Type B pancreatic cell (in vitro differentiated cells): ENCODE measurements around the gene TBCCD1. TPM values are rescaled to one million over a fixed set of nuclear protein-coding genes. Genes with fewer than 3 reads are reported as not detected.

Source experiments
- DNase-seq: peaks from one replicate; pipeline ENCODE4 v3.0.0; 2021; ENCODE audit warnings: mixed read lengths; ENCODE audit not compliant: unreplicated experiment; ENCODE audit errors: extremely low spot score
- H3K27ac Mint-ChIP-seq: 2 replicates; pipeline ENCODE4 v1.8.0; 2021; ENCODE audit warnings: mild to moderate bottlenecking, mixed read lengths
- H3K27me3 Mint-ChIP-seq: 2 replicates; pipeline ENCODE4 v1.8.0; 2021; ENCODE audit warnings: mixed read lengths
- H3K36me3 Mint-ChIP-seq: 2 replicates; pipeline ENCODE4 v1.8.0; 2021; ENCODE audit warnings: mixed read lengths
- H3K4me1 Mint-ChIP-seq: one replicate; pipeline ENCODE4 v1.8.0; 2021; ENCODE audit warnings: mixed read lengths; ENCODE audit not compliant: unreplicated experiment
- H3K4me3 Mint-ChIP-seq: 2 replicates; pipeline ENCODE4 v1.8.0; 2021; ENCODE audit warnings: mild to moderate bottlenecking, mixed read lengths
- H3K9me3 Mint-ChIP-seq: 2 replicates; pipeline ENCODE4 v1.8.0; 2021; ENCODE audit warnings: mixed read lengths
- total RNA-seq: library from RNA; stranded (reverse); gene quantifications from 2 replicates; pipeline ENCODE4 v1.2.1, GENCODE V29; 2021; ENCODE audit warnings: low replicate concordance
- TF ChIP-seq, protein P1 (sequence below): fragments of 200-600 bp; sonication (generic); conservative IDR thresholded peaks from 2 replicates; pipeline ENCODE4 v1.5.0; 2021; ENCODE audit warnings: antibody characterized with exemption, mild to moderate bottlenecking

The TBCCD1 gene
- total RNA-seq, 1 donor from 2014 or later: 16.6 TPM

DNA sequence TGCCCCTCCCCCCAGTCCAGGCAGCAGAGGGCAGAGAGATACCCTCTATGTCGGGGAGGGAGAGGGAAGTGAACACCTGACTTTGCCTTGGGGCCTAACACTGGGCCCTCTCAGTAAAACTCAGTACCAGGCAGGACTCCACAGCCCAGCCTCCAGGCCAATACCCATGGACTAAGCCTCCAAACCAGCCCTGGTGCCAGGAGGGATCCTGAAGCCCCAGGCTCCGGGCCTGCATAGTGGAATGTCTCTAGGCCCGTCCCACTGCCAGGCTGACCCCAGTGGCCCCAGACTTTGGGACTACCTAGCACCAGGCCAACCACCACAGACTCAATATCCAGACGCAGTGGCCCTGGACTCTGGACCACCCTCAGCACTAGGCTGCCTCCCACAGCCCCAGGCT, 69.5 kb downstream of the TBCCD1 start:
- no peak for DNase-seq
- Mint-ChIP-seq H3K27ac (no peak overlapping the region), H3K36me3 (no peaks in the 10 kb centered on the region), H3K4me3 (no peak overlapping the region), H3K9me3 (peaks cover 6% of the 10 kb centered on the region), H3K27me3 (peaks cover 4% of the 10 kb centered on the region), H3K4me1 (peaks cover 6% of the 10 kb centered on the region)
- TF ChIP-seq, protein P1, sequence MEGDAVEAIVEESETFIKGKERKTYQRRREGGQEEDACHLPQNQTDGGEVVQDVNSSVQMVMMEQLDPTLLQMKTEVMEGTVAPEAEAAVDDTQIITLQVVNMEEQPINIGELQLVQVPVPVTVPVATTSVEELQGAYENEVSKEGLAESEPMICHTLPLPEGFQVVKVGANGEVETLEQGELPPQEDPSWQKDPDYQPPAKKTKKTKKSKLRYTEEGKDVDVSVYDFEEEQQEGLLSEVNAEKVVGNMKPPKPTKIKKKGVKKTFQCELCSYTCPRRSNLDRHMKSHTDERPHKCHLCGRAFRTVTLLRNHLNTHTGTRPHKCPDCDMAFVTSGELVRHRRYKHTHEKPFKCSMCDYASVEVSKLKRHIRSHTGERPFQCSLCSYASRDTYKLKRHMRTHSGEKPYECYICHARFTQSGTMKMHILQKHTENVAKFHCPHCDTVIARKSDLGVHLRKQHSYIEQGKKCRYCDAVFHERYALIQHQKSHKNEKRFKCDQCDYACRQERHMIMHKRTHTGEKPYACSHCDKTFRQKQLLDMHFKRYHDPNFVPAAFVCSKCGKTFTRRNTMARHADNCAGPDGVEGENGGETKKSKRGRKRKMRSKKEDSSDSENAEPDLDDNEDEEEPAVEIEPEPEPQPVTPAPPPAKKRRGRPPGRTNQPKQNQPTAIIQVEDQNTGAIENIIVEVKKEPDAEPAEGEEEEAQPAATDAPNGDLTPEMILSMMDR: no peak

DNA sequence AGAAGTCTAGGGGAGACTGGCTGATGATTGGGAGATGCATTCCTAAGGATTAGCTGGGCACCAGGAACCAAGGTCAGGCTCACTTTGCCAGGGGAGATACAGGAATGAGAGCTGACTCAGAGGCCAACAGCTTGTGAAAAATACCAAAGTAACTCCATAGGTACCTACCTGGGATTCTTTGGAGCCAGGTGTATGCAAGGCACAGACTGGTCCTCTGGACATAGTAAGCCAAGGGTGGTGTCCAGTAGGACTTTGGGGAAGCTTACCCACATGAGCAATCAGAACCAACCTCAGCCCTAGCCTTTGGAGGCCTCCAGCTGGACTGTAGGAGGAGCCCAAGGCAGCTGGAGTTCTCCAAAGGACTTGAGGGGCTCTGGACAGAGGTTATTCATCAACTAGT, 70.5 kb downstream of the TBCCD1 start:
- Mint-ChIP-seq H3K36me3 (no peaks in the 10 kb centered on the region), H3K27me3 (peaks cover 9% of the 10 kb centered on the region)
- no peak for DNase-seq

More for the DNA sequence above, 70.5 kb downstream of the TBCCD1 start:
- TF ChIP-seq, protein P1: no peak
- Mint-ChIP-seq H3K9me3 (peaks cover 6% of the 10 kb centered on the region), H3K4me3 (no peak overlapping the region), H3K27ac (no peak overlapping the region), H3K4me1 (peaks cover 12% of the 10 kb centered on the region)

Other genes with a start within 250 kb of the TBCCD1 start
- gene DGKG, start 205.1 kb downstream of the TBCCD1 start, total RNA-seq: 1.5 and 11.6 TPM in 2 replicates
- gene CRYGS, start 23.0 kb downstream of the TBCCD1 start, total RNA-seq: 1.2 and 7.8 TPM in 2 replicates
- gene DNAJB11, start 3.4 kb upstream of the TBCCD1 start, total RNA-seq: 63.4 and 68.5 TPM in 2 replicates
- gene AHSG, start 45.7 kb upstream of the TBCCD1 start, total RNA-seq: 0.27 and 0.74 TPM in 2 replicates
- gene FETUB, start 73.1 kb upstream of the TBCCD1 start, total RNA-seq: not detected in 2 replicates
- not detected in 2 replicates for gene HRG, start 98.7 kb upstream of the TBCCD1 start, total RNA-seq
- gene KNG1, start 150.0 kb upstream of the TBCCD1 start, total RNA-seq: not detected in 2 replicates
- 477 and 480 TPM in 2 replicates for gene EIF4A2, start 216.2 kb upstream of the TBCCD1 start, total RNA-seq
- gene RFC4, start 239.1 kb upstream of the TBCCD1 start, total RNA-seq: 33.6 and 64.2 TPM in 2 replicates